ENCODE data around the gene LYZL4. TPM values are rescaled to one million over a fixed set of nuclear protein-coding genes. Genes with fewer than 3 reads are reported as not detected.

LYZL4 gene
- total RNA-seq, 3 donors from 2014 or later (not counting 1 experiment from before 2014, with no cell fraction given) = not detected

DNA sequence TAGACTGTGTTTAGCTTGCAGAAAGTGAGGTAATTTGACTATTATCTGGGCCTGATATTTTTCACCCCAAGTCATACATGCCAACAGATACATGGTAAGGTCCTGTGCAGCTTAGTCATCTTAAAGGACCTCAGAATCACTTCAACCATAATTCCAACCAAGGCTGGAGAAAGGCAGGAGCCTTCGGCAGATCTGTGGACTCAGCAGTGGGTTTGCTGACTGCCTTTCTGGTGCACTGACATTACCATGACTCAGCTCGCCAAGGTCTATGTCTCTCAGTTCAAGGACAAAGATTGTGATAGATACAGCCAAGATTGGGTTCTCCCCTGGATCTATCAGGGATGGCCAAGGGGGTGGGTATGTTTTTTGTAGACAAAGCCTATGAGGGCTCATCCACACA is 32.7 kb downstream of the LYZL4 start:
- H3K36me3 Mint-ChIP-seq = no peaks in the 10 kb centered on the region
- no peak overlapping the region for H3K27ac Mint-ChIP-seq
- no peaks in the 10 kb centered on the region for H3K27me3 ChIP-seq (ENCODE audit: control insufficient read depth, insufficient read depth, low read length)
- ATAC-seq (no peak), DNase-seq (no peak)
- no peaks in the 10 kb centered on the region for H3K9me3 ChIP-seq (ENCODE audit: control insufficient read depth, insufficient read depth, low read length)
- no peaks in the 10 kb centered on the region for H3K9me3 Mint-ChIP-seq
- WGBS (ENCODE audit: insufficient coverage) = 95% methylated on average over 2 of the region's 2 CpGs
- intact Hi-C loops (cut with micrococcal nuclease) = no loop called here
- no peaks in the 10 kb centered on the region for H3K36me3 ChIP-seq (ENCODE audit: control insufficient read depth, insufficient read depth, low read length)
- TF ChIP-seq, protein P1, sequence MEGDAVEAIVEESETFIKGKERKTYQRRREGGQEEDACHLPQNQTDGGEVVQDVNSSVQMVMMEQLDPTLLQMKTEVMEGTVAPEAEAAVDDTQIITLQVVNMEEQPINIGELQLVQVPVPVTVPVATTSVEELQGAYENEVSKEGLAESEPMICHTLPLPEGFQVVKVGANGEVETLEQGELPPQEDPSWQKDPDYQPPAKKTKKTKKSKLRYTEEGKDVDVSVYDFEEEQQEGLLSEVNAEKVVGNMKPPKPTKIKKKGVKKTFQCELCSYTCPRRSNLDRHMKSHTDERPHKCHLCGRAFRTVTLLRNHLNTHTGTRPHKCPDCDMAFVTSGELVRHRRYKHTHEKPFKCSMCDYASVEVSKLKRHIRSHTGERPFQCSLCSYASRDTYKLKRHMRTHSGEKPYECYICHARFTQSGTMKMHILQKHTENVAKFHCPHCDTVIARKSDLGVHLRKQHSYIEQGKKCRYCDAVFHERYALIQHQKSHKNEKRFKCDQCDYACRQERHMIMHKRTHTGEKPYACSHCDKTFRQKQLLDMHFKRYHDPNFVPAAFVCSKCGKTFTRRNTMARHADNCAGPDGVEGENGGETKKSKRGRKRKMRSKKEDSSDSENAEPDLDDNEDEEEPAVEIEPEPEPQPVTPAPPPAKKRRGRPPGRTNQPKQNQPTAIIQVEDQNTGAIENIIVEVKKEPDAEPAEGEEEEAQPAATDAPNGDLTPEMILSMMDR (IDR thresholded peaks at IDR 0.05) = no peak
- H3K4me3 Mint-ChIP-seq = no peak overlapping the region
- no peak overlapping the region for H3K4me3 ChIP-seq (ENCODE audit: low read length)
- no peaks in the 10 kb centered on the region for H3K4me1 ChIP-seq (ENCODE audit: control insufficient read depth, insufficient read depth, low read length)
- peaks cover 2 to 16% of the 10 kb centered on the region in 2 donors for H3K27me3 Mint-ChIP-seq (ENCODE audit: low read depth in 2 of 2)
- peaks cover 0 to 4% of the 10 kb centered on the region in 2 donors for H3K4me1 Mint-ChIP-seq
- H3K27ac ChIP-seq (ENCODE audit: low read length) = no peak overlapping the region

- no peaks in the 10 kb centered on the region for H3K4me1 ChIP-seq (ENCODE audit: control insufficient read depth, insufficient read depth, low read length)
- H3K27me3 ChIP-seq (ENCODE audit: control insufficient read depth, insufficient read depth, low read length) = no peaks in the 10 kb centered on the region
- ATAC-seq (no peak), DNase-seq (no peak)
- no peak overlapping the region for H3K27ac ChIP-seq (ENCODE audit: low read length)
- no peaks in the 10 kb centered on the region for H3K36me3 Mint-ChIP-seq
- H3K9me3 Mint-ChIP-seq = no peaks in the 10 kb centered on the region
- H3K27ac Mint-ChIP-seq = no peak overlapping the region
- peaks cover 0 to 4% of the 10 kb centered on the region in 2 donors for H3K4me1 Mint-ChIP-seq
- intact Hi-C loops (cut with micrococcal nuclease) = no loop called here
- no peaks in the 10 kb centered on the region for H3K9me3 ChIP-seq (ENCODE audit: control insufficient read depth, insufficient read depth, low read length)
- TF ChIP-seq, protein P1 (IDR thresholded peaks at IDR 0.05) = no peak
- H3K27me3 Mint-ChIP-seq (ENCODE audit: low read depth in 2 of 2) = peaks cover 2 to 16% of the 10 kb centered on the region in 2 donors
- no peaks in the 10 kb centered on the region for H3K36me3 ChIP-seq (ENCODE audit: control insufficient read depth, insufficient read depth, low read length)
- H3K4me3 ChIP-seq (ENCODE audit: low read length) = no peak overlapping the region
- 23% methylated on average over 4 of the region's 4 CpGs for WGBS (ENCODE audit: insufficient coverage)
- H3K4me3 Mint-ChIP-seq = no peak overlapping the region
Observed at GRCh38 chr3:42376344-42376798, 34.0 kb downstream of the LYZL4 start.

GRCh38 chr3:42375121-42375800 is 35.1 kb downstream of the LYZL4 start:
- peaks cover 0 to 4% of the 10 kb centered on the region in 2 donors for H3K4me1 Mint-ChIP-seq
- TF ChIP-seq, protein P1 (IDR thresholded peaks at IDR 0.05) = no peak
- Histone ChIP-seq H3K4me1 (ENCODE audit: control insufficient read depth, insufficient read depth, low read length) (no peaks in the 10 kb centered on the region), H3K9me3 (ENCODE audit: control insufficient read depth, insufficient read depth, low read length) (no peaks in the 10 kb centered on the region), H3K27me3 (ENCODE audit: control insufficient read depth, insufficient read depth, low read length) (no peaks in the 10 kb centered on the region), H3K4me3 (ENCODE audit: low read length) (no peak overlapping the region), H3K36me3 (ENCODE audit: control insufficient read depth, insufficient read depth, low read length) (no peaks in the 10 kb centered on the region), H3K27ac (ENCODE audit: low read length) (no peak overlapping the region)
- H3K9me3 Mint-ChIP-seq = no peaks in the 10 kb centered on the region
- H3K27me3 Mint-ChIP-seq (ENCODE audit: low read depth in 2 of 2) = peaks cover 7 to 23% of the 10 kb centered on the region in 2 donors
- no peak overlapping the region for H3K4me3 Mint-ChIP-seq
- no peaks in the 10 kb centered on the region for H3K36me3 Mint-ChIP-seq
- no peak overlapping the region for H3K27ac Mint-ChIP-seq
- ATAC-seq (no peak), DNase-seq (no peak)
- intact Hi-C loops (cut with micrococcal nuclease) = no loop called here
- WGBS (ENCODE audit: insufficient coverage) = 47% methylated on average over 6 of the region's 6 CpGs

DNA sequence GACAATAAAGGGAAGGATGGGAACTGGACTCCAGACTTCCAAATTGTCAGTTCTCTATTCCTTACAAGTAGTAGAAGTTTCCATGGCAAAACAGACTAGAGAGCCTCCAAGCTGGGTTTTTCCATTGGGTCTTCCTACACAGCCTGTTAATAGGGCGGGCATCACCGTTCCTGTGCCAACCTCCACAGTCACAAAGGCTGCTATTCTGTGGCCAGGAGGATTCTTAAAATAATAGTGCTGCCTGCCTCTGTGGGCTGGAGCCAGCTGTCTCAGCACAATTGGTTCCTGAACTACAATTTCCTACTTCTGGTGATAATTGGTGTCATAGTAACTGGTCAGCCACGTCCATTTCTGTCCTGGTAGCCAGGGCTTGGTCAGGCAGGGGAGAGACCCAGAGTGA is 38.6 kb downstream of the LYZL4 start:
- TF ChIP-seq, protein P1 (IDR thresholded peaks at IDR 0.05) = no peak
- Histone ChIP-seq H3K27ac (ENCODE audit: low read length) (no peak overlapping the region), H3K4me1 (ENCODE audit: control insufficient read depth, insufficient read depth, low read length) (no peaks in the 10 kb centered on the region), H3K4me3 (ENCODE audit: low read length) (no peak overlapping the region), H3K36me3 (ENCODE audit: control insufficient read depth, insufficient read depth, low read length) (no peaks in the 10 kb centered on the region), H3K9me3 (ENCODE audit: control insufficient read depth, insufficient read depth, low read length) (no peaks in the 10 kb centered on the region), H3K27me3 (ENCODE audit: control insufficient read depth, insufficient read depth, low read length) (no peaks in the 10 kb centered on the region)
- H3K4me3 Mint-ChIP-seq = no peak overlapping the region
- no peak for ATAC-seq
- no peaks in the 10 kb centered on the region for H3K9me3 Mint-ChIP-seq
- peaks cover 0 to 4% of the 10 kb centered on the region in 2 donors for H3K4me1 Mint-ChIP-seq
- no peak for DNase-seq
- H3K36me3 Mint-ChIP-seq = no peaks in the 10 kb centered on the region
- intact Hi-C loops (cut with micrococcal nuclease) = no loop called here
- 69% methylated on average over 3 of the region's 3 CpGs for WGBS (ENCODE audit: insufficient coverage)
- H3K27ac Mint-ChIP-seq = no peak overlapping the region
- peaks cover 6 to 23% of the 10 kb centered on the region in 2 donors for H3K27me3 Mint-ChIP-seq (ENCODE audit: low read depth in 2 of 2)

Measured in natural killer cell (primary cell).